ENCODE measurements around the gene DNAJC11.
A peak's percentile ranks its signal among the peaks of the same experiment; 100 is the strongest.
"Not testable (repeated sequence)": the region's sequence is repeated elsewhere in the genome, so short reads cannot be mapped to it uniquely, and the experiment has no call there.

Gene DNAJC11, protein sequence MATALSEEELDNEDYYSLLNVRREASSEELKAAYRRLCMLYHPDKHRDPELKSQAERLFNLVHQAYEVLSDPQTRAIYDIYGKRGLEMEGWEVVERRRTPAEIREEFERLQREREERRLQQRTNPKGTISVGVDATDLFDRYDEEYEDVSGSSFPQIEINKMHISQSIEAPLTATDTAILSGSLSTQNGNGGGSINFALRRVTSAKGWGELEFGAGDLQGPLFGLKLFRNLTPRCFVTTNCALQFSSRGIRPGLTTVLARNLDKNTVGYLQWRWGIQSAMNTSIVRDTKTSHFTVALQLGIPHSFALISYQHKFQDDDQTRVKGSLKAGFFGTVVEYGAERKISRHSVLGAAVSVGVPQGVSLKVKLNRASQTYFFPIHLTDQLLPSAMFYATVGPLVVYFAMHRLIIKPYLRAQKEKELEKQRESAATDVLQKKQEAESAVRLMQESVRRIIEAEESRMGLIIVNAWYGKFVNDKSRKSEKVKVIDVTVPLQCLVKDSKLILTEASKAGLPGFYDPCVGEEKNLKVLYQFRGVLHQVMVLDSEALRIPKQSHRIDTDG

GRCh38 chr1:6701437-6702153 lies at the start of gene DNAJC11:
Gene DNAJC11, minus strand, starts transcription at chr1:6701816. Its CDS starts 16 bp downstream, at chr1:6701800.
- ATAC-seq = peak; percentile 95 to 96

DNA sequence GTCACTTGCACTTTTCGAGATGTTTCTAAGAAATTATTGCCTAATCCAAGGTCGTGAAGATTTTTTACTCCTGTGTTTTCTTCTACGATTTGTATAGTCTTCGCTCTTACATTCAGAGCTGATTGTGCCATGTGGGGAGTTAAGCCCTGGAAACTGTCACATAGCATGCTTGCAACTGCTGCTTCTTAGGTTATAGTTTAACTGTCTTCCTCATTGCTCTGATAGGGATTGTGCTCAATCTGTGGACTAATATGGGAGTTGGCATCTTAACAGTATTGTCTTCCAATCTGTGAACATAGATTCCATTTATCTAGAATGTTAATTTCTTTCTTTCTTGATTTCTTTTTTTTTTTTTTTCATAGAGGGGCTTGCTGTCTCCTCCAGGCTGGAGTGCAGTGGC lies 48.9 kb upstream of the DNAJC11 start:
- no peak for ATAC-seq

DNA sequence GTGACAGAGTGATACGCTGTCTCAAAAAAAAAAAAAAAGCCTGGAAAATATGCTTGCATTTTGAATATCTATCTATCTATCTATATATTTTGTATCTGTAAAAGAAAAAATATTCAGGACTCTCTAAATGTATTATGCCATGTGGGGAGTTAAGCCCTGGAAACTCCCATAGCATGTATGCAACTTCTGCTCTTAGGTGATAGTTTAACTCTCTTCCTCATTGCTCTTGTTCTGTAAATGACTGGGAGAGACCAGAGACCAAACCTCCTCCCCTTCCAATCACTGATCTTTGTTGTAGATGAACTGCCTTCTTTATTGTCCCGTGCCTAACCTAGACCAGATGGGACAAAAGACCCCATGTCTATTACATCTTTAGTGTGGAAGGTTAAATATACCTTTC lies 46.1 kb upstream of the DNAJC11 start:
- no peak for ATAC-seq

GRCh38 chr1:6745073-6745472 lies 43.5 kb upstream of the DNAJC11 start:
- ATAC-seq = peak in 1 of 2 donors; percentile 70

- peak; percentile 12 to 28 for ATAC-seq
Measured at GRCh38 chr1:6743189-6744101, 41.8 kb upstream of the DNAJC11 start.

DNA sequence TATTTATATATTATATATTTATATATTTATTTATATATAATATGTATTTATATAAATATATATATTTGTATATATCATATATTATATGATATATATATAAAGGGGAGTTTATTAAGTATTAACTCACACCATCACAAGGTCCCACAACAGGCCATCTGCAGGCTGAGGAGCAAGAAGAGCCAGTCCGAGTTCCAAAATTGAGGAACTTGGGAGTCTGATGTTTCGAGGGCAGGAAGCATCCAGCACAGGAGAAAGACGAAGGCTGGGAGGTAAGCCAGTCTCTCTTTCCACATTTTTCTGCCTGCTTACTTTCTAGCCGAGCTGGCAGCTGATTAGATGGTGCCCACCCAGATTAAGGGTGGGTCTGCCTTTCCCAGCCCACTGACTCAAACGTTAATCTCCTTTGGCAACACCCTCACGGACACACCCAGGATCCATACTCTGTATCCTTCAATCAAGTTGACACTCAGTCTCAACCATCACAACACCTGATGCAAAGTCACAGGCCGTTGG lies 41.1 kb upstream of the DNAJC11 start:
- not testable (repeated sequence) for ATAC-seq

DNA sequence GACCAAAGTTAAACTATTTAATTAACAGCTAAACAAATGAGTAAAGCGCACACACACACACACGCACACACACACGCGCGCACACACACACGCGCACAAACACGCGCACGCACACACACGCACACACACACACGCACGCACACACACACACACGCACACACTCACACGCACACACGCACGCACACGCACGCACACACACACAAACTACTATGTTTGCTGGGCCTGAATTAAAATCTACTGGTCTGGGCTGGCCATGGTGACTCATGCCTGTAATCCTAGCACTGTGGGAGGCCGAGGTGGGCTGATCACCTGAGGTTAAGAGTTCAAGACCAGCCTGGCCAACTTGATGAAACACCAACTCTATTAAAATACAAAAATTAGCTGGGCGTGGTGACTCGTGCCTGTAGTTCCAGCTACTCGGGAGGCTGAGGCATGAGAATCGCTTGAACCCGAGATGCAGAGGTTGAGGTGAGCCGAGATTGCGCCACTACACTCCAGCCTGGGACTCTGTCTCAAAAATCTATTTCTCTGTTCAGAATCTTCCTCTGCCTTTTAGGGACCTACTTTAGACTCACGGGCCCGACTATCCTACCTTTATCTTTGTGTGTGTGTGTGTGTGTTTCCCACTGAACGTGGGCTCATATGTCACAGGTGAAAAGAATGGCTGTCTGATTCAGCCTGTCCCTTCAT lies 37.5 kb upstream of the DNAJC11 start:
- no peak for ATAC-seq

GRCh38 chr1:6732942-6733341 lies 31.3 kb upstream of the DNAJC11 start:
- no peak for ATAC-seq

GRCh38 chr1:6731905-6732304 lies 30.3 kb upstream of the DNAJC11 start:
- ATAC-seq = no peak

DNA sequence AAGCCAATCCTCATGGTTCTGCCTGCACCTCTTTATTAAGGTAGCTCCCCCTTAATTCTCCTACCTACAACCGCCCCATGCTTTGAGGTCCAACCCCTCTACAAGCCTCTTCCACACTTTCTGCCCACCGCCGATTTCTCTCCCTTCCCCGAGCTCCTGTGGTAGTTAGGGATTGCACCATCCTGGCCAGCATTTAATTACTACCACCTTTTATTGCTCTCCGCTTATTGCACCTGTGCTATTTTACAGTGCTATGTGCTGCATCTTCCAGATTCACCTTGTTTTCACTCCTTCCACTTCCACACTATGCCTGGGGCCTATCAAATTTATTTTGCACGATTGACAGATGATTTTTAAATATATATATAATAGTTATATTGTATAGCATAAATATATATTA lies 29.3 kb upstream of the DNAJC11 start:
- no peak for ATAC-seq

DNA sequence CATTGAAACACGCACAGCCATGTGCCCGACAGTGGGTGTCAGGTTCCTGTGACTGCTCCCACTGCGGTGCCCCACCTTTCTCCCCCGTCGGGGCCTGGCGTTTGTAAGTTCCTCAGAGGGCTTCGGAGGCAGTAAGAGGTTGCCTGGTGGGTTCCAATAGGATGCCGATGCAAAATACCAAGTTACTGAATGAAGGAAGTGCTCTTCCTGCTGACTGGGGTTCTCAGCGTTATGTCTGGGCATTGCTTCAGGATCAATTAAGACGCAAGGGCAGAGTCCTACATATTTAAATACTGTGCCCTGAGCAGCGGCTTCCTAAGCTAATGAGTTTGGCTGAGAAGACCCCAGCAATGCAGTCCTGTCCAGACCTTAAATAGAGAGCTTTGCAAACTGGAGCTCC lies 28.9 kb upstream of the DNAJC11 start:
- ATAC-seq = no peak

DNA sequence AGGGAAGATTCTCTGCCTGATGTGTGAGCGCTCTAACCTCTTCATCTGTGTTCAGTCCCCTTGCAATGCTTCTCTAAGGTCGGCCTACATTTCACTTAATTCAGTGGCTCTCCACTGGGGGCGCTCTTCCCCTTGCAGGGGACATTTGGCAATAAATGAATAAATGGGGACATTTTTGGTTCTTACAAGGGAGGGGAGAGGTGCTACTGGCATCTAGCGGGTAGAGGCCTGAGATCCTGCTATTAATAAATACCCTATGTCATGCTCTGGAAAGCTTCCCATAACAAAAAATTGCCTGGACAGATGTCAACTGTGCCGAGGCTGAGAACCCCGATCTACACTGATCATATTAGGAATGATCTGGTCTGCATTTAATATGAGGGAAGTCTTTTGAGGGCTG lies 25.9 kb upstream of the DNAJC11 start:
- no peak for ATAC-seq

- no peak for ATAC-seq
Measured at GRCh38 chr1:6726253-6726652, 24.6 kb upstream of the DNAJC11 start.

DNA sequence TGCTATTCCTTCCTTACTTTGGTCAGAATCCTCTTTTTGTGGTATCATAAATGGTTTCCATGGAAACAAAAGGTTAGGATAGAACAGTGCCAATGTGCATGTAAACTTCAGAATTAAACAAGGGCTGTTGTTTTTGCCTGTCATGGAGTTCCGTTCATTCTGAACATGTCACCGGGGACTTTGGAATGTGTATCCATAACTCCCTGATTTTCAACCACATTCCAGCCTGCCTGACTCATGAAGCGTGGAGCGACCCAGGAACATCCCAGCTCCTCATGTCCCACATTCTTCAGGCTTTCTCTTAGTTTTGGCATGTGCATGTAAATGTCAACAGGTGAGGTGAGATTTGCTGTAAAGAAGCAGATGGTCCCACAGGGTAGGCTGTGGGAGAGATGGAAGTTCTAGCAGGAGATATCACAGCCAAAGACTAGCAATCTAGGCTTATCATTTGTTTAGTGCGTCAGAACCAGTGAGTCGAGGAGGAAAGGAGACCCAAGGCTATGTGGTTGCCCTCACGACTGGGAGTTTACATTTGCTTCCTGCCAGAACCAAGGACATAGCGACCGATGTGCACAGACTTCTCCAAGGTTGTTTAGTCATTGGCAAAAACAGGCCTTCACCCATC lies 23.0 kb upstream of the DNAJC11 start:
- no peak for ATAC-seq

GRCh38 chr1:6723621-6724428 lies 22.2 kb upstream of the DNAJC11 start:
- no peak for ATAC-seq

DNA sequence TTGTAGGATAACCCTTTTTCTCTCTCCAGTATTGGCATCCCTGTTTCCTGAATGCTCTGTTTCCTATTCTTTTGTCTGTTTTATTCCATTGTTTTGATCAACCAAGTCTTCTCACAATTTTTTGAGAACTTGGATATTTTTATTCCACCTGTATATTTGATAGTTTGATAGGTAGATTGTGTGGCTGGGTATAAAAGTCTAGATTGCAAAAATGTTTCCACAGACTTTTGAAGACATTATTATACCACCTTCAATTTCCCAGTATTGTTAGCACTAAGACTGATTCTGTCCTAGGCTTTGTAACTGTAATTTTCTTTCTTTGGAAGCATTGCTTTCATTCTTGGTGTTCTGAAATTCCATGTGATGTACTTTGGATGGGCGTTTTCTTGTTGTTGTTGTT lies 9.6 kb upstream of the DNAJC11 start:
- ATAC-seq = no peak

GRCh38 chr1:6704746-6705145 lies 3.1 kb upstream of the DNAJC11 start:
- no peak for ATAC-seq

GRCh38 chr1:6703016-6703415 lies 1.4 kb upstream of the DNAJC11 start:
- ATAC-seq = no peak

- ATAC-seq = peak in 1 of 2 donors; percentile 0
Measured at GRCh38 chr1:6700853-6701436, 671 bp downstream of the DNAJC11 start.

GRCh38 chr1:6699915-6700314 lies 1.7 kb downstream of the DNAJC11 start:
- not testable (repeated sequence) for ATAC-seq
